ENCODE data around the gene CALN1.
"Not testable (repeated sequence)": the region's sequence is repeated elsewhere in the genome, so short reads cannot be mapped to it uniquely, and the experiment has no call there.

Gene CALN1

DNA sequence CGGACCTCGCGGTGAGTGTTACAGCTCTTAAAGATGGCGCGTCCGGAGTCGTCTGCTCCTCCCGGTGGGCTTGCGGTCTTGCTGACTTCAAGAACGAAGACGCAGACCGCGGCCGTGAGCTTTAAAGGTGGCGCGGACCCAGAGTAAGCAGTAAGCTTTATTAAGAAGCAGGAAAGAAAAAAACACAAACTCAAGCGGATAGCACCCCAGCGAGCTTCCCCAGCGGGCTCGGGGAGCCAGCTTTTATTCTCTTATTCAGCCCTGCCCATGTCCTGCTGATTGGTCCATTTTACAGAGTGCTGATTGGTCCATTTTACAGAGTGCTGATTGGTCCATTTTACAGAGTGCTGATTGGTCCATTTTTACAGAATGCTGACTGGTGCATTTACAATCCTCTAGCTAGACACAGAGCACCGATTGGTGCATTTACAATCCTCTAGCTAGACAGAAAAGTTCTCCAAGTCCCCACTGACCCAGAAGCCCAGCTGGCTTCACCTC lies at the start of gene CALN1:
Gene CALN1 (minus strand): TSS at position 218 of the 498 bp plus-strand sequence.
- not testable (repeated sequence) for H3K36me3 Mint-ChIP-seq, H3K4me1 Mint-ChIP-seq, H3K9me3 Mint-ChIP-seq, H3K27ac Mint-ChIP-seq, H3K27me3 Mint-ChIP-seq, H3K4me3 Mint-ChIP-seq

DNA sequence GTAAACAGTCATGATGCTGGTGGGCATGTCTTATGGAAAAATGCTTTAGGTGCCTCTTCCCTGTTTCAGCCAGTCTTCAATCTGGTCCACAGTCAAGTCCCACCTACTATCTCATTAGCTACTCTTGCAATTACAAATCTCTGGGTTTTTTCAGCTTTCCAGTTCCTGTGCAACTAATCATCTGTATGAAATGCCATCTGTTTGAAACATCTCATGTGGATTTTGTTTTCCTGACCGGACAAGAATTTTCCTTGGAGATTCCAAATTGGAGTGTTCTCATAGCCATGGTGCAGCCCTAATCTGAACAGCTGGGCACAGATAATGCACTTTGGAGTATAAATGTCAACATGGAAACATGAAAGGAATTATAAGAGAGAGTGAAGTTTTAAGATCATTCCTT lies 41.3 kb upstream of the CALN1 start:
- Mint-ChIP-seq H3K36me3 (no peaks in the 10 kb centered on the region), H3K9me3 (no peaks in the 10 kb centered on the region), H3K27me3 (peaks cover 4% of the 10 kb centered on the region), H3K4me1 (no peaks in the 10 kb centered on the region), H3K4me3 (no peak overlapping the region), H3K27ac (no peak overlapping the region)

DNA sequence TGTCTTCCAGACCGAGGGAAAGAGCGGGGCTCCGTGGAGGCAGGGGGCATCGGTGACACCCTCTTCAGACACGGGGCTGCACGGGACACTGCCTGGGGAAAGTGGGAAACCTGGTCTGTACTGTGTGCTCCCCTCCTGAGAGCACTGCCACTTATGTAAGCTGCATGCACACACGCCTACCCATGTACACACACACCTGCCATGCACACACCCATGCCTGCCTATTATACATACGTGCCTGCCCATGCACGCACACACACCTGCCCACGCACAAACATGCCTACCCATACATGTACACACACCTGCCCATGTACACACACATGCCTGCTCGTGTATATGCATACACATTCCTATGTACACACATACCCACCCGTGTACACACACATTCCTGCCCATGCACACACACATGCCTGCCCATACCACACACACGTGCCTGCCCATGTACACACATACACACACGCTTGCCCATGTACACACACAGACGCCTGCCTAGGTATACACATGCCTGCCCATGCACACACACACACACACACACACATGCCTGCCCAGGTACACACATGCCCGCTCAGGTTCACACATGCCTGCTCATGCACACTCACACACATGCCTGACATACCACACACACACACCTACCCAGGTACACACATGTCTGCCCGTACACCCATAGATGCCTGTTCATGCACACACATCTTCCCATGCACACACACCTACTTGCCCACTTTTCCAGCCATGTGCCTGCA lies 35.5 kb upstream of the CALN1 start:
- Mint-ChIP-seq H3K36me3 (no peaks in the 10 kb centered on the region), H3K27me3 (peaks cover 11% of the 10 kb centered on the region)

DNA sequence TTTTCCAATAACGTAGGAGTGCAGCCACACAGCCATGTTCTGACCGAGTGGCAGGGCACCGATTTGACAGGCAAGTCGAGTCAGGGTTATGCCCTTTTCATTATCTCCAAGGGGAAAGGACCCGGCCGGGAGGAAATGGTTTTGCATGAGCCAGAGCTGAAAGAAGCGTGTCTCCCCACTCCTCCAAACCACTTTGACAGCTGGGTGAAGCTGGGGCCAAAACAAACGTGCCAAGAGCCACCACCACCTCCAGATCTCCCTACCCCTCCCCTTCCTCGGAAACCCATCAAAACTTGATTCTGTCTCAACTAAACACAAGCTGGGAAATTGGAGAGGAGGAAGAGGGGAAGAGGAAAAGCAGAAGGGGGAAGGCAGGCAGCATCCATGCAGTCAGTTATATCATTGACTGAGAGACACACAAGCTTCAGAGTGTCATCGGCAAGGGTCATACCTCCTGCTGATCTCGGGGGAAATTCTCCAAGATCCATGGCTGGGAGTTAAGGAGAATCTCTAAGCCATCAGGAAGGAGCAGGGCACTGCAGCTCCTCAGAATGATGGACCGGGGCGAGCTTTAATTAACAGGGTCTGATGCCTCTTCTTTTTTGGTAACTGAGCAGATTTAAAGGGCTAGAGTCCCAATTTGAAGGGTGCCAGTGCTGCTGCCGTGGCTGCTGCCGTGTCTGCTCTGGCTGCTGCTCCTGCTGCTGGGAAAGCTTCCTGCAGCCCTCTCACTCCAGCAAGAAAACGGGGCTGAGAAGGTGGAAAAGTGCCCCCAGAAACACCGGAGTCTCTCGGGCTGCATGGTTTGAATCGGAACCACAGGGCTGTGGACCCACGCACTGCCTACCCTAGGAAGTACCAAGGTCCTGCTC lies 34.7 kb upstream of the CALN1 start:
- H3K36me3 Mint-ChIP-seq: no peaks in the 10 kb centered on the region
- peaks cover 15% of the 10 kb centered on the region for H3K27me3 Mint-ChIP-seq
- H3K27ac Mint-ChIP-seq: no peak overlapping the region
- no peaks in the 10 kb centered on the region for H3K4me1 Mint-ChIP-seq
- H3K9me3 Mint-ChIP-seq: no peaks in the 10 kb centered on the region
- no peak overlapping the region for H3K4me3 Mint-ChIP-seq

More for the DNA sequence above, 35.5 kb upstream of the CALN1 start:
- Mint-ChIP-seq H3K27ac (no peak overlapping the region), H3K9me3 (no peaks in the 10 kb centered on the region), H3K4me1 (no peaks in the 10 kb centered on the region), H3K4me3 (no peak overlapping the region)

DNA sequence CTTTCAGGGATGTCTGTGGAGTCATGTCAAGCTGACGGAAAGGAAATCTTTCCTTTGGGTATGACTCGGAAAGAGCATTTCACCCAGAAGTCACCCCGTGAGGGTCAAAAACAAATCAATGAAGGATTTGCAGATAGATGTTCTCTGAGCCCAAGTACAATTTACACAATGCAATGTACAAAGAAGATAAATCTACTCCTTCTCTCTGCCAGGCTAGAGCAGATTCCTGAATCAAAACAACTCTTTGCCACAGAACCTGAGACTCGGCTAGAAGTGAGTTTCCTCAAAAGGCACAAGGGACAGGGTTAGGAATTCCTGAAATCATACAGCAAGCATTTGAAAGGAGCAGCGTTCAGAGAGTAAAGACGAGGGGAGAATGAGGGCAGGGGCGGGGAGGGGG lies 34.0 kb upstream of the CALN1 start:
- peaks cover 15% of the 10 kb centered on the region for H3K27me3 Mint-ChIP-seq
- H3K9me3 Mint-ChIP-seq: no peaks in the 10 kb centered on the region
- H3K4me3 Mint-ChIP-seq: no peak overlapping the region
- no peak overlapping the region for H3K27ac Mint-ChIP-seq
- H3K4me1 Mint-ChIP-seq: no peaks in the 10 kb centered on the region
- H3K36me3 Mint-ChIP-seq: no peaks in the 10 kb centered on the region

GRCh38 chr7:72445580-72445979 lies 33.4 kb upstream of the CALN1 start:
- no peak overlapping the region for H3K4me3 Mint-ChIP-seq
- no peaks in the 10 kb centered on the region for H3K9me3 Mint-ChIP-seq
- no peak overlapping the region for H3K27ac Mint-ChIP-seq
- H3K36me3 Mint-ChIP-seq: no peaks in the 10 kb centered on the region
- no peaks in the 10 kb centered on the region for H3K4me1 Mint-ChIP-seq
- H3K27me3 Mint-ChIP-seq: peaks cover 17% of the 10 kb centered on the region

- no peak overlapping the region for H3K4me3 Mint-ChIP-seq
- H3K4me1 Mint-ChIP-seq: no peaks in the 10 kb centered on the region
- H3K27ac Mint-ChIP-seq: no peak overlapping the region
- no peaks in the 10 kb centered on the region for H3K36me3 Mint-ChIP-seq
- H3K27me3 Mint-ChIP-seq: peaks cover 17% of the 10 kb centered on the region
- H3K9me3 Mint-ChIP-seq: no peaks in the 10 kb centered on the region
Measured at GRCh38 chr7:72445075-72445474, 32.9 kb upstream of the CALN1 start.

- H3K9me3 Mint-ChIP-seq: no peaks in the 10 kb centered on the region
- H3K27ac Mint-ChIP-seq: no peak overlapping the region
- H3K4me3 Mint-ChIP-seq: no peak overlapping the region
- no peaks in the 10 kb centered on the region for H3K4me1 Mint-ChIP-seq
- peaks cover 17% of the 10 kb centered on the region for H3K27me3 Mint-ChIP-seq
- no peaks in the 10 kb centered on the region for H3K36me3 Mint-ChIP-seq
Measured at GRCh38 chr7:72444026-72444776, 32.1 kb upstream of the CALN1 start.

GRCh38 chr7:72441791-72442190 lies 29.7 kb upstream of the CALN1 start:
- no peaks in the 10 kb centered on the region for H3K9me3 Mint-ChIP-seq
- H3K27ac Mint-ChIP-seq: no peak overlapping the region
- no peak overlapping the region for H3K4me3 Mint-ChIP-seq
- no peaks in the 10 kb centered on the region for H3K4me1 Mint-ChIP-seq
- peaks cover 15% of the 10 kb centered on the region for H3K27me3 Mint-ChIP-seq
- H3K36me3 Mint-ChIP-seq: no peaks in the 10 kb centered on the region

GRCh38 chr7:72438491-72438890 lies 26.4 kb upstream of the CALN1 start:
- H3K4me3 Mint-ChIP-seq: no peak overlapping the region
- H3K4me1 Mint-ChIP-seq: no peaks in the 10 kb centered on the region
- no peaks in the 10 kb centered on the region for H3K9me3 Mint-ChIP-seq
- H3K36me3 Mint-ChIP-seq: no peaks in the 10 kb centered on the region
- H3K27ac Mint-ChIP-seq: no peak overlapping the region
- peaks cover 6% of the 10 kb centered on the region for H3K27me3 Mint-ChIP-seq

- Mint-ChIP-seq H3K9me3 (no peaks in the 10 kb centered on the region), H3K4me1 (no peaks in the 10 kb centered on the region), H3K36me3 (no peaks in the 10 kb centered on the region), H3K27ac (no peak overlapping the region), H3K4me3 (no peak overlapping the region), H3K27me3 (peaks cover 6% of the 10 kb centered on the region)
Measured at GRCh38 chr7:72437610-72438009, 25.5 kb upstream of the CALN1 start.

- no peak overlapping the region for H3K4me3 Mint-ChIP-seq
- peaks cover 6% of the 10 kb centered on the region for H3K27me3 Mint-ChIP-seq
- no peaks in the 10 kb centered on the region for H3K9me3 Mint-ChIP-seq
- no peak overlapping the region for H3K27ac Mint-ChIP-seq
- no peaks in the 10 kb centered on the region for H3K4me1 Mint-ChIP-seq
- H3K36me3 Mint-ChIP-seq: no peaks in the 10 kb centered on the region
Measured at GRCh38 chr7:72437061-72437585, 25.0 kb upstream of the CALN1 start.

DNA sequence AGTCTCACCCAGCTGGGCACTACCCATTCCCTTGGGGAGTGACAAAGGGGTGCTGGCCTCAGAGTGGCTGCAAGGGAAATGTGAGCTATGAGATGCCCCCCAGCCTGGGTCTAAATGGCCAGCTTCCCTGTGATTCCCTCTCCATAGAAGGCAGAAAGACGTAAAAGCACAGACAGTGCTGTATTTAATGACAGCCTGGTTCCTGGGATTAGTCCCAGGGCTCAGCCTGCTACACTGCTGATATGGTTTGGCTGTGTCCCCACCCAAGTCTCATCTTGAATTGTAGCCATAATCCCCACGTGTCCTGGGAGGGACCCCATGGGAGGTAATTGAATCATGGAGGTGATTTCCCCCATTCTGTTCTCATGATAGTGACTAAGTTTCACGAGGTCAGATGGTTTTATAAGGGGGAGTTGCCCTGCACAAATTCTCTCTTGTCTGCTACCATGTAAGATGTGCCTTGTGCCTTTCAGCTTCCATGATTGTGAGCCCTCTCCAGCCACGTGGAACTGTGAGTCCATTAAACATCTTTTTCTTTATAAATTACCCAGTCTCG lies 23.9 kb upstream of the CALN1 start:
- no peaks in the 10 kb centered on the region for H3K36me3 Mint-ChIP-seq
- peaks cover 2% of the 10 kb centered on the region for H3K27me3 Mint-ChIP-seq
- no peak overlapping the region for H3K27ac Mint-ChIP-seq
- H3K4me1 Mint-ChIP-seq: no peaks in the 10 kb centered on the region
- no peaks in the 10 kb centered on the region for H3K9me3 Mint-ChIP-seq
- H3K4me3 Mint-ChIP-seq: no peak overlapping the region

- H3K4me1 Mint-ChIP-seq: no peaks in the 10 kb centered on the region
- no peak overlapping the region for H3K27ac Mint-ChIP-seq
- no peaks in the 10 kb centered on the region for H3K36me3 Mint-ChIP-seq
- no peak overlapping the region for H3K4me3 Mint-ChIP-seq
- H3K27me3 Mint-ChIP-seq: peaks cover 1% of the 10 kb centered on the region
- H3K9me3 Mint-ChIP-seq: no peaks in the 10 kb centered on the region
Measured at GRCh38 chr7:72435366-72435765, 23.2 kb upstream of the CALN1 start.

- no peak overlapping the region for H3K4me3 Mint-ChIP-seq
- no peaks in the 10 kb centered on the region for H3K4me1 Mint-ChIP-seq
- peaks cover 1% of the 10 kb centered on the region for H3K27me3 Mint-ChIP-seq
- no peak overlapping the region for H3K27ac Mint-ChIP-seq
- no peaks in the 10 kb centered on the region for H3K9me3 Mint-ChIP-seq
- H3K36me3 Mint-ChIP-seq: no peaks in the 10 kb centered on the region
Measured at GRCh38 chr7:72430531-72430930, 18.4 kb upstream of the CALN1 start.

Measured in activated naive CD4-positive, alpha-beta T cell treated with anti-CD3 and anti-CD28 coated beads, Interleukin-2, amount 50 U/mL, for 24 hours (primary cell).